ENCODE results near the gene ARID1B.

DNA sequence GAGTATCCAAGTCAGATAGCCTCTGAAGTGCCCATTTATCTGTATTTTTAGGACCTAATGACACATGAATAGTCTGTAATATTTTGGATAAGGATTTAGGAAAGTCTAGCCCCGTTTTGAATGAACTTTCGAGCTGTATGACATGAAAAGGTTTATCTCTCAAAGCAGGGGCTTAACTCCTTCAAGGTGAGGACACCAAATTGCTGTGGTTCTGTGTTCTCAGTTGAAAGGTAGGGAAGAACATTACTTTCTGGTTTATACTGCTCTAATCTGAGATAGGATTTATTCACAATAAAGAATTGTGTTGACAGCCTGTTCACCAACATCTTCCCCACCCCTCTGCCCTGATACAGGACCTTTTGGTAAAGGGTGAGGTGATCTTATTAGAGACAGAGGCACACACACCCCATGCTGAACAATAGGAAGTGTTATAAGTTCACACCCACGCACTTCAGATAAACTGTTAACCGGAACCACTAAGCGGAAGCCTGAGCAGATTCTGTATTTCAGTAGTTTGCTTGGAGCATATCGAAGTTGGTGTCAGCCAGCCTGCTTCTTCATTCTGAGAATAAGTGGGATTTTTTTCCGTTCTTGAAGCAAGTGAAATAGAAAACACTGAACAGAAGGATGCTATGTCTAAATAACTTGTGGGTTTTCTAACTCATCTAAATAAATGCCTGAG is 322.9 kb downstream of the ARID1B start:
- TF ChIP-seq EZH2 (IDR thresholded peaks at IDR 0.05) = no peak
- no peak for TF ChIP-seq EZH2phosphoT487 (IDR thresholded peaks at IDR 0.05)

All from neural progenitor cell (in vitro differentiated cells).